Keratinocyte (primary cell): ENCODE measurements around the gene AQP6. TPM values are rescaled to one million over a fixed set of nuclear protein-coding genes. Genes with fewer than 3 reads are reported as not detected.

ENCODE experiments used
- DNase-seq: peaks from one replicate; pipeline ENCODE4 v3.0.0-alpha.2; 2011; ENCODE audit warnings: low read depth, missing footprints, low spot score
- FAIRE-seq: peaks from 2 replicates; lab custom pipeline; 2011; peaks lifted over from hg19 to GRCh38; lab: Jason Lieb, UNC
- H2AFZ ChIP-seq: 2 replicates; pipeline ENCODE4 v1.6.0; 2012; ENCODE audit warnings: low read length, control low read depth, inconsistent platforms; ENCODE audit not compliant: control insufficient read depth
- H3K27ac ChIP-seq: 2 replicates; pipeline ENCODE4 v1.5.1; 2011; ENCODE audit warnings: low read length; ENCODE audit not compliant: control insufficient read depth, insufficient read depth
- H3K27me3 ChIP-seq: 3 replicates; pipeline ENCODE4 v1.6.0; 2011; ENCODE audit warnings: low read length; ENCODE audit not compliant: control insufficient read depth, insufficient read depth; ENCODE audit errors: extremely low read depth
- H3K36me3 ChIP-seq, 2 experiments: 2 replicates in 1 of 2; 3 replicates in 1 of 2; pipeline ENCODE4 v1.5.1; 2011; ENCODE audit warnings: low read length in 2 of 2, mild to moderate bottlenecking in 1 of 2; ENCODE audit not compliant: control insufficient read depth in 2 of 2, insufficient read depth in 2 of 2; ENCODE audit errors: extremely low read depth in 1 of 2
- H3K4me1 ChIP-seq: 3 replicates; pipeline ENCODE4 v1.5.1; 2011; ENCODE audit warnings: low read length; ENCODE audit not compliant: control insufficient read depth, insufficient read depth; ENCODE audit errors: extremely low read depth
- H3K4me2 ChIP-seq: 3 replicates; pipeline ENCODE4 v1.6.0; 2011; ENCODE audit warnings: low read depth, low read length; ENCODE audit not compliant: control insufficient read depth, insufficient read depth; ENCODE audit errors: extremely low read depth
- H3K4me3 ChIP-seq, 3 experiments: fragments of 200-600 bp in 1 of 3; sonication (generic) in 1 of 3; 2 replicates in 2 of 3; 3 replicates in 1 of 3; pipeline ENCODE4 v1.5.1; 2011 to 2016; ENCODE audit warnings: low read length in 3 of 3, mild to moderate bottlenecking in 3 of 3, control low read depth in 2 of 3, inconsistent platforms in 1 of 3, low read depth in 1 of 3, mixed read lengths in 1 of 3, mixed run types in 1 of 3, moderate library complexity in 1 of 3; ENCODE audit not compliant: control insufficient read depth in 2 of 3, insufficient read depth in 2 of 3; ENCODE audit errors: extremely low read depth in 1 of 3
- H3K79me2 ChIP-seq: 2 replicates; pipeline ENCODE4 v1.6.0; 2012; ENCODE audit warnings: low read length; ENCODE audit not compliant: control insufficient read depth, insufficient read depth
- H3K9ac ChIP-seq: 3 replicates; pipeline ENCODE4 v1.6.0; 2011; ENCODE audit warnings: low read length; ENCODE audit not compliant: control insufficient read depth, insufficient read depth; ENCODE audit errors: extremely low read depth
- H3K9me1 ChIP-seq: 3 replicates; pipeline ENCODE4 v1.6.0; 2011; ENCODE audit warnings: low read length; ENCODE audit not compliant: control insufficient read depth, insufficient read depth; ENCODE audit errors: extremely low read depth
- H3K9me3 ChIP-seq: 2 replicates; pipeline ENCODE4 v1.5.1; 2012; ENCODE audit warnings: low read depth, low read length; ENCODE audit not compliant: control insufficient read depth
- H4K20me1 ChIP-seq: 3 replicates; pipeline ENCODE4 v1.6.0; 2011; ENCODE audit warnings: low read length; ENCODE audit not compliant: control insufficient read depth, insufficient read depth; ENCODE audit errors: extremely low read depth
- EZH2 ChIP-seq: IDR thresholded peaks from one replicate; pipeline ENCODE4 v1.6.1; 2012; ENCODE audit warnings: inconsistent platforms, mild to moderate bottlenecking, low read length, moderate library complexity
- dilution Hi-C: fragments of 300-500 bp; cut with MboI; formaldehyde crosslinking; loops from one replicate; pipeline ENCODE4 v1.7.0; 2020; ENCODE audit warnings: low sequenced_read_pairs; ENCODE audit not compliant: extremely low pct_ligation_motif_present
- polyA plus RNA-seq, 5 experiments: library from polyadenylated mRNA; depleted of rRNA in 3 of 5; stranded (reverse) in 3 of 5; stranded (forward) in 1 of 5; unstranded in 1 of 5; fragments of >200 nt; gene quantifications; 1 replicate in 1 of 5; 2 replicates in 3 of 5; 3 replicates in 1 of 5; pipeline versions ENCODE4 v1.2.1 to v1.2.3, GENCODE V29; 2011 to 2012; ENCODE audit warnings: missing spikeins in 2 of 5, low read depth in 1 of 5, low replicate concordance in 1 of 5
- TF ChIP-seq, protein P1 (sequence below), 3 experiments: IDR thresholded peaks in 1 of 3; conservative IDR thresholded peaks in 1 of 3; optimal IDR thresholded peaks in 1 of 3; 2 replicates in 2 of 3; 3 replicates in 1 of 3; pipeline versions ENCODE3 to v1.5.1; 2011; ENCODE audit warnings: low read length in 3 of 3, mild to moderate bottlenecking in 3 of 3, moderate library complexity in 2 of 3, control low read depth in 1 of 3, inconsistent platforms in 1 of 3; ENCODE audit not compliant: insufficient read depth in 2 of 3; ENCODE audit errors: extremely low read depth in 1 of 3

Gene AQP6
- polyA plus RNA-seq, 1 donor (not counting 4 experiments of a cell fraction or from before 2014, with no cell fraction given), result 0.45 TPM

- TF ChIP-seq, protein P1, sequence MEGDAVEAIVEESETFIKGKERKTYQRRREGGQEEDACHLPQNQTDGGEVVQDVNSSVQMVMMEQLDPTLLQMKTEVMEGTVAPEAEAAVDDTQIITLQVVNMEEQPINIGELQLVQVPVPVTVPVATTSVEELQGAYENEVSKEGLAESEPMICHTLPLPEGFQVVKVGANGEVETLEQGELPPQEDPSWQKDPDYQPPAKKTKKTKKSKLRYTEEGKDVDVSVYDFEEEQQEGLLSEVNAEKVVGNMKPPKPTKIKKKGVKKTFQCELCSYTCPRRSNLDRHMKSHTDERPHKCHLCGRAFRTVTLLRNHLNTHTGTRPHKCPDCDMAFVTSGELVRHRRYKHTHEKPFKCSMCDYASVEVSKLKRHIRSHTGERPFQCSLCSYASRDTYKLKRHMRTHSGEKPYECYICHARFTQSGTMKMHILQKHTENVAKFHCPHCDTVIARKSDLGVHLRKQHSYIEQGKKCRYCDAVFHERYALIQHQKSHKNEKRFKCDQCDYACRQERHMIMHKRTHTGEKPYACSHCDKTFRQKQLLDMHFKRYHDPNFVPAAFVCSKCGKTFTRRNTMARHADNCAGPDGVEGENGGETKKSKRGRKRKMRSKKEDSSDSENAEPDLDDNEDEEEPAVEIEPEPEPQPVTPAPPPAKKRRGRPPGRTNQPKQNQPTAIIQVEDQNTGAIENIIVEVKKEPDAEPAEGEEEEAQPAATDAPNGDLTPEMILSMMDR (optimal IDR thresholded peaks at IDR 0.05 in 1 of 3, IDR thresholded peaks at IDR 0.05 in 1 of 3, conservative IDR thresholded peaks at IDR 0.05 in 1 of 3; ENCODE audit: extremely low read depth in 1 of 3, insufficient read depth in 2 of 3, low read length in 3 of 3), result no peak
- no peak for TF ChIP-seq EZH2
- no peaks in the 10 kb centered on the region for H3K9me3 ChIP-seq
- H3K4me3 ChIP-seq, result no peak overlapping the region
- H3K27me3 ChIP-seq, result no peaks in the 10 kb centered on the region
- no peaks in the 10 kb centered on the region for H4K20me1 ChIP-seq
- no peaks in the 10 kb centered on the region for H3K9me1 ChIP-seq
- no peak overlapping the region for H2AFZ ChIP-seq
- H3K36me3 ChIP-seq, result no peaks in the 10 kb centered on the region
- H3K9ac ChIP-seq, result no peak overlapping the region
- no peak overlapping the region for H3K27ac ChIP-seq
- H3K4me2 ChIP-seq, result no peak overlapping the region
- peaks cover 10% of the 10 kb centered on the region for H3K4me1 ChIP-seq
- DNase-seq (no peak), FAIRE-seq (no peak)
- no peaks in the 10 kb centered on the region for H3K79me2 ChIP-seq
- dilution Hi-C loops, result no loop called here
Observed at GRCh38 chr12:49929581-49929980, 43.2 kb upstream of the AQP6 start.

GRCh38 chr12:49930515-49931288 lies 42.0 kb upstream of the AQP6 start:
- TF ChIP-seq, protein P1 (optimal IDR thresholded peaks at IDR 0.05 in 1 of 3, IDR thresholded peaks at IDR 0.05 in 1 of 3, conservative IDR thresholded peaks at IDR 0.05 in 1 of 3; ENCODE audit: extremely low read depth in 1 of 3, insufficient read depth in 2 of 3, low read length in 3 of 3), result no peak
- TF ChIP-seq EZH2, result no peak
- Histone ChIP-seq H3K9me3 (no peaks in the 10 kb centered on the region), H3K9ac (no peak overlapping the region), H3K4me2 (no peak overlapping the region), H3K9me1 (no peaks in the 10 kb centered on the region), H2AFZ (no peak overlapping the region), H3K36me3 (no peaks in the 10 kb centered on the region), H3K27ac (no peak overlapping the region), H3K79me2 (no peaks in the 10 kb centered on the region), H3K4me3 (no peak overlapping the region), H4K20me1 (no peaks in the 10 kb centered on the region), H3K27me3 (no peaks in the 10 kb centered on the region), H3K4me1 (peaks cover 10% of the 10 kb centered on the region)
- dilution Hi-C loops, result no loop called here
- FAIRE-seq, result no peak
- no peak for DNase-seq
